Hepatocyte (in vitro differentiated cells): ENCODE measurements around the gene ZBTB32. TPM values are rescaled to one million over a fixed set of nuclear protein-coding genes. Genes with fewer than 3 reads are reported as not detected.

ENCODE experiments used
- DNase-seq: peaks from one replicate; pipeline ENCODE4 v3.0.0-alpha.2; 2016; ENCODE audit warnings: low spot score
- H2AFZ ChIP-seq: fragments of 200-600 bp; sonication (generic); 2 replicates; pipeline ENCODE4 v1.6.0; 2016; ENCODE audit warnings: antibody characterized with exemption, mild to moderate bottlenecking
- H3K27ac ChIP-seq: fragments of 200-600 bp; sonication (generic); 2 replicates; pipeline ENCODE4 v1.5.1; 2016; ENCODE audit warnings: mild to moderate bottlenecking
- H3K27me3 ChIP-seq: fragments of 200-600 bp; sonication (generic); 2 replicates; pipeline ENCODE4 v1.6.1; 2016
- H3K36me3 ChIP-seq: fragments of 200-600 bp; sonication (generic); replicated peaks from 2 replicates; pipeline ENCODE4 v1.5.1; 2016; ENCODE audit warnings: low read depth; ENCODE audit not compliant: insufficient read depth
- H3K4me1 ChIP-seq: fragments of 200-600 bp; sonication (generic); 2 replicates; pipeline ENCODE4 v1.5.1; 2016; ENCODE audit warnings: mild to moderate bottlenecking, moderate library complexity; ENCODE audit not compliant: insufficient read depth
- H3K4me2 ChIP-seq: fragments of 200-600 bp; sonication (generic); 2 replicates; pipeline ENCODE4 v1.6.0; 2016
- H3K4me3 ChIP-seq: fragments of 200-600 bp; sonication (generic); 2 replicates; pipeline ENCODE4 v1.5.1; 2016; ENCODE audit warnings: mild to moderate bottlenecking
- H3K79me2 ChIP-seq: fragments of 200-600 bp; sonication (generic); 2 replicates; pipeline ENCODE4 v1.6.0; 2017; ENCODE audit warnings: mild to moderate bottlenecking
- H3K9me2 ChIP-seq: fragments of 200-600 bp; sonication (generic); replicated peaks from 2 replicates; pipeline ENCODE4 v1.6.0; 2017; ENCODE audit warnings: mild to moderate bottlenecking; ENCODE audit not compliant: insufficient read depth
- H3K9me3 ChIP-seq: fragments of 200-600 bp; sonication (generic); 2 replicates; pipeline ENCODE4 v1.5.1; 2016; ENCODE audit warnings: low read depth, mild to moderate bottlenecking
- H4K20me1 ChIP-seq: fragments of 200-600 bp; sonication (generic); 2 replicates; pipeline ENCODE4 v1.6.0; 2016; ENCODE audit warnings: mild to moderate bottlenecking; ENCODE audit not compliant: insufficient read depth, poor library complexity, severe bottlenecking
- CTCF ChIP-seq: fragments of 200-600 bp; sonication (generic); IDR thresholded peaks from 2 replicates; pipeline ENCODE4 v1.5.1; 2016; ENCODE audit warnings: antibody characterized with exemption, mild to moderate bottlenecking; ENCODE audit not compliant: poor library complexity
- EZH2 ChIP-seq: fragments of 200-600 bp; sonication (generic); IDR thresholded peaks from 2 replicates; pipeline ENCODE4 v1.6.1; 2016; ENCODE audit warnings: antibody characterized with exemption, mild to moderate bottlenecking, borderline replicate concordance
- EZH2phosphoT487 ChIP-seq: fragments of 200-600 bp; sonication (generic); IDR thresholded peaks from one replicate; pipeline ENCODE4 v1.6.1; 2018; ENCODE audit warnings: antibody characterized with exemption, mild to moderate bottlenecking, low read depth, moderate library complexity; ENCODE audit not compliant: unreplicated experiment, severe bottlenecking
- WGBS: methylation state at CpG from one replicate; pipeline ENCODE4 v1.1.6; 2016; ENCODE audit warnings: low lambda C conversion rate; ENCODE audit errors: missing lambda C conversion rate; 5-methylcytosine and 5-hydroxymethylcytosine counted together
- polyA plus RNA-seq: library from polyadenylated mRNA; unstranded; fragments of >200 nt; fragmentation: Nextera tagmentation; extraction: Ambion mirVana; gene quantifications from 2 replicates; pipeline ENCODE4 v1.2.1, GENCODE V29; 2016
- total RNA-seq: library from RNA; depleted of rRNA; stranded (reverse); fragments of >200 nt; gene quantifications from 2 replicates; pipeline ENCODE4 v1.2.3, GENCODE V29; 2014

ZBTB32 gene
- total and polyA plus RNA-seq, 2 experiments from 2014 or later: 0.11 TPM; not detected in 1

GRCh38 chr19:35692010-35692409 lies 12.3 kb upstream of the ZBTB32 start:
- Histone ChIP-seq H3K27me3 (no peaks in the 10 kb centered on the region), H3K4me1 (no peaks in the 10 kb centered on the region), H3K4me3 (no peak overlapping the region), H3K4me2 (no peak overlapping the region), H3K79me2 (no peaks in the 10 kb centered on the region), H3K36me3 (no peaks in the 10 kb centered on the region), H3K9me2 (no peaks in the 10 kb centered on the region), H3K9me3 (no peaks in the 10 kb centered on the region), H2AFZ (no peak overlapping the region), H4K20me1 (no peaks in the 10 kb centered on the region), H3K27ac (no peak overlapping the region)
- DNase-seq: no peak
- no peak for TF ChIP-seq CTCF
- no peak for TF ChIP-seq EZH2phosphoT487
- no peak for TF ChIP-seq EZH2
- WGBS: 81% methylated on average over 11 of the region's 11 CpGs

GRCh38 chr19:35693422-35693821 lies 10.9 kb upstream of the ZBTB32 start:
- 26% methylated on average over 8 of the region's 8 CpGs for WGBS
- no peaks in the 10 kb centered on the region for H3K79me2 ChIP-seq

GRCh38 chr19:35693835-35694599 lies 10.3 kb upstream of the ZBTB32 start:
- no peak overlapping the region for H2AFZ ChIP-seq
- DNase-seq: peak; percentile 94
- H3K4me3 ChIP-seq: no peak overlapping the region
- H3K4me2 ChIP-seq: no peak overlapping the region
- H4K20me1 ChIP-seq: no peaks in the 10 kb centered on the region
- no peaks in the 10 kb centered on the region for H3K4me1 ChIP-seq
- H3K36me3 ChIP-seq: no peaks in the 10 kb centered on the region
- H3K27ac ChIP-seq: no peak overlapping the region
- no peaks in the 10 kb centered on the region for H3K9me3 ChIP-seq
- no peaks in the 10 kb centered on the region for H3K9me2 ChIP-seq
- no peaks in the 10 kb centered on the region for H3K27me3 ChIP-seq
- TF ChIP-seq CTCF (peak; percentile 93), EZH2 (no peak)
- no peaks in the 10 kb centered on the region for H3K79me2 ChIP-seq
- 49% methylated on average over 7 of the region's 8 CpGs for WGBS

More at GRCh38 chr19:35693422-35693821, 10.9 kb upstream of the ZBTB32 start:
- DNase-seq: no peak
- Histone ChIP-seq H3K9me2 (no peaks in the 10 kb centered on the region), H3K27ac (no peak overlapping the region), H3K27me3 (no peaks in the 10 kb centered on the region), H2AFZ (no peak overlapping the region), H3K36me3 (no peaks in the 10 kb centered on the region), H3K9me3 (no peaks in the 10 kb centered on the region), H3K4me2 (no peak overlapping the region), H3K4me1 (no peaks in the 10 kb centered on the region), H3K4me3 (no peak overlapping the region), H4K20me1 (no peaks in the 10 kb centered on the region)
- TF ChIP-seq EZH2phosphoT487 (no peak), CTCF (no peak), EZH2 (no peak)
